ENCODE measurements around the gene GMPS. TPM values are rescaled to one million over a fixed set of nuclear protein-coding genes. Genes with fewer than 3 reads are reported as not detected.

The GMPS gene
- total and polyA plus RNA-seq, 9 of the 15 experiments (the other 6 are each of a cell fraction or from before 2014, with no cell fraction given), result 73.7 to 282 (median 156) TPM

- TF ChIP-seq, protein P1, sequence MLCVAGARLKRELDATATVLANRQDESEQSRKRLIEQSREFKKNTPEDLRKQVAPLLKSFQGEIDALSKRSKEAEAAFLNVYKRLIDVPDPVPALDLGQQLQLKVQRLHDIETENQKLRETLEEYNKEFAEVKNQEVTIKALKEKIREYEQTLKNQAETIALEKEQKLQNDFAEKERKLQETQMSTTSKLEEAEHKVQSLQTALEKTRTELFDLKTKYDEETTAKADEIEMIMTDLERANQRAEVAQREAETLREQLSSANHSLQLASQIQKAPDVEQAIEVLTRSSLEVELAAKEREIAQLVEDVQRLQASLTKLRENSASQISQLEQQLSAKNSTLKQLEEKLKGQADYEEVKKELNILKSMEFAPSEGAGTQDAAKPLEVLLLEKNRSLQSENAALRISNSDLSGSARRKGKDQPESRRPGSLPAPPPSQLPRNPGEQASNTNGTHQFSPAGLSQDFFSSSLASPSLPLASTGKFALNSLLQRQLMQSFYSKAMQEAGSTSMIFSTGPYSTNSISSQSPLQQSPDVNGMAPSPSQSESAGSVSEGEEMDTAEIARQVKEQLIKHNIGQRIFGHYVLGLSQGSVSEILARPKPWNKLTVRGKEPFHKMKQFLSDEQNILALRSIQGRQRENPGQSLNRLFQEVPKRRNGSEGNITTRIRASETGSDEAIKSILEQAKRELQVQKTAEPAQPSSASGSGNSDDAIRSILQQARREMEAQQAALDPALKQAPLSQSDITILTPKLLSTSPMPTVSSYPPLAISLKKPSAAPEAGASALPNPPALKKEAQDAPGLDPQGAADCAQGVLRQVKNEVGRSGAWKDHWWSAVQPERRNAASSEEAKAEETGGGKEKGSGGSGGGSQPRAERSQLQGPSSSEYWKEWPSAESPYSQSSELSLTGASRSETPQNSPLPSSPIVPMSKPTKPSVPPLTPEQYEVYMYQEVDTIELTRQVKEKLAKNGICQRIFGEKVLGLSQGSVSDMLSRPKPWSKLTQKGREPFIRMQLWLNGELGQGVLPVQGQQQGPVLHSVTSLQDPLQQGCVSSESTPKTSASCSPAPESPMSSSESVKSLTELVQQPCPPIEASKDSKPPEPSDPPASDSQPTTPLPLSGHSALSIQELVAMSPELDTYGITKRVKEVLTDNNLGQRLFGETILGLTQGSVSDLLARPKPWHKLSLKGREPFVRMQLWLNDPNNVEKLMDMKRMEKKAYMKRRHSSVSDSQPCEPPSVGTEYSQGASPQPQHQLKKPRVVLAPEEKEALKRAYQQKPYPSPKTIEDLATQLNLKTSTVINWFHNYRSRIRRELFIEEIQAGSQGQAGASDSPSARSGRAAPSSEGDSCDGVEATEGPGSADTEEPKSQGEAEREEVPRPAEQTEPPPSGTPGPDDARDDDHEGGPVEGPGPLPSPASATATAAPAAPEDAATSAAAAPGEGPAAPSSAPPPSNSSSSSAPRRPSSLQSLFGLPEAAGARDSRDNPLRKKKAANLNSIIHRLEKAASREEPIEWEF (CRISPR knock-in tag; IDR thresholded peaks at IDR 0.05), result 0 out of 2 replicates have a peak, but pooled peaks have one; percentile 29
- TF ChIP-seq CEBPG (CRISPR knock-in tag; IDR thresholded peaks at IDR 0.05) (no peak), CEBPG (tag; conservative IDR thresholded peaks at IDR 0.05 in 1 of 2, IDR thresholded peaks at IDR 0.05 in 1 of 2) (peak; percentile 47 to 67; a peak in 3 of 4 replicates), CHCHD3 (CRISPR knock-in tag; IDR thresholded peaks at IDR 0.05) (no peak), NFE2L1 (tag; IDR thresholded peaks at IDR 0.05; ENCODE audit: borderline replicate concordance, low read depth) (no peak), ZNF586 (CRISPR knock-in tag; conservative IDR thresholded peaks at IDR 0.05) (no peak), KDM1A (IDR thresholded peaks at IDR 0.05) (peak; percentile 41 to 53; a peak in 1 of 4 replicates), ARID1B (IDR thresholded peaks at IDR 0.05) (peak; percentile 95), ZNF766 (CRISPR knock-in tag; conservative IDR thresholded peaks at IDR 0.05) (peak; percentile 85), SMARCE1 (IDR thresholded peaks at IDR 0.05) (peak; percentile 84), ZNF57 (CRISPR knock-in tag; IDR thresholded peaks at IDR 0.05) (no peak), MIER1 (IDR thresholded peaks at IDR 0.05; ENCODE audit: low read depth) (no peak), ZNF408 (CRISPR knock-in tag; IDR thresholded peaks at IDR 0.05; ENCODE audit: low read depth) (no peak), RFX5 (IDR thresholded peaks at IDR 0.05; ENCODE audit: low read depth, low read length) (no peak), ZNF717 (CRISPR knock-in tag; IDR thresholded peaks at IDR 0.05) (no peak), MYBL2 (IDR thresholded peaks at IDR 0.05; ENCODE audit: low read depth) (peak; percentile 71), MYBL2 (CRISPR knock-in tag; IDR thresholded peaks at IDR 0.05; ENCODE audit: borderline replicate concordance) (no peak), THRAP3 (IDR thresholded peaks at IDR 0.05; ENCODE audit: borderline replicate concordance) (no peak), CBX3 (IDR thresholded peaks at IDR 0.05; ENCODE audit: borderline replicate concordance in 1 of 2, low read length in 2 of 2) (0 out of 3 replicates have a peak, but pooled peaks of 1 of the 2 experiments have one; percentile 45), NCOR1 (IDR thresholded peaks at IDR 0.05) (peak; percentile 91), BDP1 (IDR thresholded peaks at IDR 0.05; ENCODE audit: insufficient read depth, insufficient read length) (no peak), NFIX (CRISPR knock-in tag; IDR thresholded peaks at IDR 0.05; ENCODE audit: low read depth) (no peak), MYC (IDR thresholded peaks at IDR 0.05; ENCODE audit: low read depth, low read length) (0 out of 2 replicates have a peak, but pooled peaks have one; percentile 40), MYC (CRISPR knock-in tag; IDR thresholded peaks at IDR 0.05; ENCODE audit: borderline replicate concordance, low read depth) (no peak)
- TF ChIP-seq, protein P2, sequence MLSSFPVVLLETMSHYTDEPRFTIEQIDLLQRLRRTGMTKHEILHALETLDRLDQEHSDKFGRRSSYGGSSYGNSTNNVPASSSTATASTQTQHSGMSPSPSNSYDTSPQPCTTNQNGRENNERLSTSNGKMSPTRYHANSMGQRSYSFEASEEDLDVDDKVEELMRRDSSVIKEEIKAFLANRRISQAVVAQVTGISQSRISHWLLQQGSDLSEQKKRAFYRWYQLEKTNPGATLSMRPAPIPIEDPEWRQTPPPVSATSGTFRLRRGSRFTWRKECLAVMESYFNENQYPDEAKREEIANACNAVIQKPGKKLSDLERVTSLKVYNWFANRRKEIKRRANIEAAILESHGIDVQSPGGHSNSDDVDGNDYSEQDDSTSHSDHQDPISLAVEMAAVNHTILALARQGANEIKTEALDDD (IDR thresholded peaks at IDR 0.05), result peak; percentile 86
Observed at GRCh38 chr3:155890671-155891190, 20.3 kb downstream of the GMPS start (continued).

Measured in K562 (cell line).